HepG2 (cell line): ENCODE results near the gene MBLAC1. TPM values are rescaled to one million over a fixed set of nuclear protein-coding genes. Genes with fewer than 3 reads are reported as not detected.

Experiments
- CCDC6 ChIP-seq: sonication (generic); formaldehyde crosslinking; IDR thresholded peaks from 2 replicates; pipeline ENCODE4 v1.8.1; 2022; ENCODE audit warnings: mild to moderate bottlenecking, missing genetic modification reagents, moderate library complexity
- FOXM1 ChIP-seq: sonication (generic); formaldehyde crosslinking; IDR thresholded peaks from 2 replicates; pipeline ENCODE4 v1.5.0; 2020; ENCODE audit warnings: missing genetic modification reagents
- GLI4 ChIP-seq: sonication (generic); formaldehyde crosslinking; IDR thresholded peaks from 2 replicates; pipeline ENCODE4 v1.5.1; 2020; ENCODE audit warnings: missing genetic modification reagents, mild to moderate bottlenecking, moderate library complexity, borderline replicate concordance
- NR2F1 ChIP-seq, 2 experiments: fragments of 450-650 bp in 1 of 2; formaldehyde crosslinking in 1 of 2; IDR thresholded peaks; 2 replicates each; pipeline versions ENCODE4 v1.5.0 to v1.6.1; 2016 to 2020; ENCODE audit warnings: mild to moderate bottlenecking in 1 of 2, missing compliant biosample characterization in 1 of 2, missing genetic modification reagents in 1 of 2, moderate library complexity in 1 of 2
- ZNF274 ChIP-seq: sonication (generic); formaldehyde crosslinking; IDR thresholded peaks from 2 replicates; pipeline ENCODE4 v1.5.1; 2020; ENCODE audit warnings: mild to moderate bottlenecking, missing genetic modification reagents
- ZNF432 ChIP-seq: sonication (generic); formaldehyde crosslinking; IDR thresholded peaks from 2 replicates; pipeline ENCODE4 v1.5.0; 2020; ENCODE audit warnings: missing genetic modification reagents, mild to moderate bottlenecking, borderline replicate concordance
- ZNF546 ChIP-seq: sonication (generic); formaldehyde crosslinking; conservative IDR thresholded peaks from 2 replicates; pipeline ENCODE4 v1.8.1; 2023; ENCODE audit warnings: mild to moderate bottlenecking, missing genetic modification reagents
- ZNF781 ChIP-seq: sonication (generic); formaldehyde crosslinking; IDR thresholded peaks from 2 replicates; pipeline ENCODE4 v1.5.1; 2020; ENCODE audit warnings: borderline replicate concordance, mild to moderate bottlenecking, missing genetic modification reagents; ENCODE audit errors: not compliant biosample characterization
- polyA plus RNA-seq, 8 experiments: library from polyadenylated mRNA; depleted of rRNA in 3 of 8; stranded (reverse) in 7 of 8; unstranded in 1 of 8; fragments of >200 nt; fragmentation: Illumina TruSeq in 4 of 8; extraction: Trizol in 4 of 8; gene quantifications; 2 replicates each; pipeline versions ENCODE4 v1.2.1 to v1.2.3, GENCODE V29; 2011 to 2016; ENCODE audit warnings: low read depth in 4 of 8, missing spikeins in 1 of 8, mixed read lengths in 1 of 8; ENCODE audit not compliant: insufficient read depth in 1 of 8
- total RNA-seq, 5 experiments: library from RNA; depleted of rRNA; stranded (reverse); fragments of >200 nt; fragmentation: Illumina TruSeq; extraction: Trizol; gene quantifications; 2 replicates each; pipeline ENCODE4 v1.2.3, GENCODE V29; 2016; ENCODE audit warnings: low read depth in 1 of 5
- TF ChIP-seq, protein P1 (sequence below): sonication (generic); formaldehyde crosslinking; IDR thresholded peaks from 2 replicates; pipeline ENCODE4 v1.5.0; 2020; ENCODE audit warnings: mild to moderate bottlenecking, missing genetic modification reagents, borderline replicate concordance
- TF ChIP-seq, protein P2 (sequence below): sonication (generic); formaldehyde crosslinking; IDR thresholded peaks from 2 replicates; pipeline ENCODE4 v1.4.0; 2020; ENCODE audit warnings: mild to moderate bottlenecking, missing genetic modification reagents, borderline replicate concordance
- TF ChIP-seq, protein P3 (sequence below): sonication (generic); formaldehyde crosslinking; conservative IDR thresholded peaks from 2 replicates; pipeline ENCODE4 v1.8.0; 2022; ENCODE audit warnings: missing genetic modification reagents
- TF ChIP-seq, protein P4 (sequence below): sonication (generic); formaldehyde crosslinking; IDR thresholded peaks from 2 replicates; pipeline ENCODE4 v1.4.0; 2020; ENCODE audit warnings: missing genetic modification reagents, mild to moderate bottlenecking, borderline replicate concordance
- TF ChIP-seq, protein P5 (sequence below): sonication (generic); formaldehyde crosslinking; IDR thresholded peaks from 2 replicates; pipeline ENCODE4 v1.5.1; 2020; ENCODE audit warnings: missing genetic modification reagents, mild to moderate bottlenecking, borderline replicate concordance

Gene MBLAC1
- total and polyA plus RNA-seq, 2 of the 13 experiments (the other 11 are each of a cell fraction or from before 2014, with no cell fraction given) = 0.79 to 2.1 TPM

DNA sequence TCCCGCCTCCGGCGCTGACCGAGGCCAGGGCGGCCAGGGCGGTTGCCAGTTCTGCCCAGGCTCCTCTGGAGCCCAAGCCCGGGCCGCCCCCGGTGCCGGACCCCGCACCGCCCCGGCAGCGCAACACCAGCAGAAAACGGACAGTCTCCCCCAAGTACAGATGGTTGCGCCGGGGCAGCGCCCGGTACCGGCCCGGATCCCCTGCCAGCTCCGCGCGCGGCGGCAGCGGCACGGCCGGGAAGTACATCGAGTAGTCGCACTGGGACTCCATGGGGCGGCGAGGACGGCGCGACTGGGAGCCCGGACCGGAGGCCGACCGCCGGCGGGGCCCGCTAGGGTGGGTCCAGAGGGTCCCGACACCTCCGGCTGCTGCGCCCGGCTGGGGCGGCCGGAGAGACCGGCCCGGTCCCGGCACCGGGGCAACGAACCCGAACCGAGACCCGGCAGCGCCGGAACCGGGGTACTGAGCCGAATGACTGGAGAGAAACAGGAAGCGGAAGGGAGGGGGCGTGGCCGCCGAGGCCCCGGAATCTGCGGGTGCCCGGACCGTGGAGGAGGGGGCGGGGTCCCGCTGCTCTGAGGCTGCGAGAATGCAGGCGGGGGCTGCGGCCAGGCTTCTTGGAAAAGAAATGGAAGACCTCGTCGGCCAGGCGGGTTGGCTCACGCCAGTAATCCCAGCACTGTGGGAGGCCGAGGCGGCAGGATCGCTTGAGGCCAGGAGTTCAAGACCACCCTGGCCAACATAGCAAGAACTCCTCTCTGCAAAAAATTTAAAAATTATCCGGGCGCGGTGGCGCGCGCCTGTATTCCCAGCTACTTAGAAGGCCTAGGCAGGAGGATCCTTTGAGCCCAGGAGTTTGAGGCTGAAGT is 31.7 kb downstream of the MBLAC1 start, which contains the start of gene TRAPPC14 (continued):
- TF ChIP-seq ZNF546 (CRISPR knock-in tag) = peak; percentile 36; the same call in 1 of the 2 replicates
- TF ChIP-seq, protein P1, sequence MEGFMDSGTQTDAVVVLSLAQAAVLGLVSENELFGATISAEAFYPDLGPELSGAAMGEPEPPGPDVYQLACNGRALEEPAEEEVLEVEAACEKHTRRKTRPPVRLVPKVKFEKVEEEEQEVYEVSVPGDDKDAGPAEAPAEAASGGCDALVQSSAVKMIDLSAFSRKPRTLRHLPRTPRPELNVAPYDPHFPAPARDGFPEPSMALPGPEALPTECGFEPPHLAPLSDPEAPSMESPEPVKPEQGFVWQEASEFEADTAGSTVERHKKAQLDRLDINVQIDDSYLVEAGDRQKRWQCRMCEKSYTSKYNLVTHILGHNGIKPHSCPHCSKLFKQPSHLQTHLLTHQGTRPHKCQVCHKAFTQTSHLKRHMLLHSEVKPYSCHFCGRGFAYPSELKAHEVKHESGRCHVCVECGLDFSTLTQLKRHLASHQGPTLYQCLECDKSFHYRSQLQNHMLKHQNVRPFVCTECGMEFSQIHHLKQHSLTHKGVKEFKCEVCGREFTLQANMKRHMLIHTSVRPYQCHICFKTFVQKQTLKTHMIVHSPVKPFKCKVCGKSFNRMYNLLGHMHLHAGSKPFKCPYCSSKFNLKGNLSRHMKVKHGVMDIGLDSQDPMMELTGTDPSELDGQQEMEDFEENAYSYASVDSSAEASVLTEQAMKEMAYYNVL (CRISPR knock-in tag) = 0 out of 2 replicates have a peak, but pooled peaks have one; percentile 38
- 0 out of 4 replicates have a peak, but pooled peaks of 1 of the 2 experiments have one; percentile 20 for TF ChIP-seq NR2F1 (CRISPR knock-in tag; IDR thresholded peaks at IDR 0.05)
- TF ChIP-seq CCDC6 (CRISPR knock-in tag) = peak; percentile 61; the same call in 1 of the 2 replicates
- TF ChIP-seq, protein P2, sequence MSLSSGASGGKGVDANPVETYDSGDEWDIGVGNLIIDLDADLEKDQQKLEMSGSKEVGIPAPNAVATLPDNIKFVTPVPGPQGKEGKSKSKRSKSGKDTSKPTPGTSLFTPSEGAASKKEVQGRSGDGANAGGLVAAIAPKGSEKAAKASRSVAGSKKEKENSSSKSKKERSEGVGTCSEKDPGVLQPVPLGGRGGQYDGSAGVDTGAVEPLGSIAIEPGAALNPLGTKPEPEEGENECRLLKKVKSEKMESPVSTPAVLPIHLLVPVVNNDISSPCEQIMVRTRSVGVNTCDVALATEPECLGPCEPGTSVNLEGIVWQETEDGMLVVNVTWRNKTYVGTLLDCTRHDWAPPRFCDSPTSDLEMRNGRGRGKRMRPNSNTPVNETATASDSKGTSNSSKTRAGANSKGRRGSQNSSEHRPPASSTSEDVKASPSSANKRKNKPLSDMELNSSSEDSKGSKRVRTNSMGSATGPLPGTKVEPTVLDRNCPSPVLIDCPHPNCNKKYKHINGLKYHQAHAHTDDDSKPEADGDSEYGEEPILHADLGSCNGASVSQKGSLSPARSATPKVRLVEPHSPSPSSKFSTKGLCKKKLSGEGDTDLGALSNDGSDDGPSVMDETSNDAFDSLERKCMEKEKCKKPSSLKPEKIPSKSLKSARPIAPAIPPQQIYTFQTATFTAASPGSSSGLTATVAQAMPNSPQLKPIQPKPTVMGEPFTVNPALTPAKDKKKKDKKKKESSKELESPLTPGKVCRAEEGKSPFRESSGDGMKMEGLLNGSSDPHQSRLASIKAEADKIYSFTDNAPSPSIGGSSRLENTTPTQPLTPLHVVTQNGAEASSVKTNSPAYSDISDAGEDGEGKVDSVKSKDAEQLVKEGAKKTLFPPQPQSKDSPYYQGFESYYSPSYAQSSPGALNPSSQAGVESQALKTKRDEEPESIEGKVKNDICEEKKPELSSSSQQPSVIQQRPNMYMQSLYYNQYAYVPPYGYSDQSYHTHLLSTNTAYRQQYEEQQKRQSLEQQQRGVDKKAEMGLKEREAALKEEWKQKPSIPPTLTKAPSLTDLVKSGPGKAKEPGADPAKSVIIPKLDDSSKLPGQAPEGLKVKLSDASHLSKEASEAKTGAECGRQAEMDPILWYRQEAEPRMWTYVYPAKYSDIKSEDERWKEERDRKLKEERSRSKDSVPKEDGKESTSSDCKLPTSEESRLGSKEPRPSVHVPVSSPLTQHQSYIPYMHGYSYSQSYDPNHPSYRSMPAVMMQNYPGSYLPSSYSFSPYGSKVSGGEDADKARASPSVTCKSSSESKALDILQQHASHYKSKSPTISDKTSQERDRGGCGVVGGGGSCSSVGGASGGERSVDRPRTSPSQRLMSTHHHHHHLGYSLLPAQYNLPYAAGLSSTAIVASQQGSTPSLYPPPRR = peak; percentile 56; the same call in 1 of the 2 replicates
- TF ChIP-seq, protein P3, sequence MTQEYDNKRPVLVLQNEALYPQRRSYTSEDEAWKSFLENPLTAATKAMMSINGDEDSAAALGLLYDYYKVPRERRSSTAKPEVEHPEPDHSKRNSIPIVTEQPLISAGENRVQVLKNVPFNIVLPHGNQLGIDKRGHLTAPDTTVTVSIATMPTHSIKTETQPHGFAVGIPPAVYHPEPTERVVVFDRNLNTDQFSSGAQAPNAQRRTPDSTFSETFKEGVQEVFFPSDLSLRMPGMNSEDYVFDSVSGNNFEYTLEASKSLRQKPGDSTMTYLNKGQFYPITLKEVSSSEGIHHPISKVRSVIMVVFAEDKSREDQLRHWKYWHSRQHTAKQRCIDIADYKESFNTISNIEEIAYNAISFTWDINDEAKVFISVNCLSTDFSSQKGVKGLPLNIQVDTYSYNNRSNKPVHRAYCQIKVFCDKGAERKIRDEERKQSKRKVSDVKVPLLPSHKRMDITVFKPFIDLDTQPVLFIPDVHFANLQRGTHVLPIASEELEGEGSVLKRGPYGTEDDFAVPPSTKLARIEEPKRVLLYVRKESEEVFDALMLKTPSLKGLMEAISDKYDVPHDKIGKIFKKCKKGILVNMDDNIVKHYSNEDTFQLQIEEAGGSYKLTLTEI (CRISPR knock-in tag) = no peak
- no peak for TF ChIP-seq ZNF781 (CRISPR knock-in tag)
- TF ChIP-seq, protein P4, sequence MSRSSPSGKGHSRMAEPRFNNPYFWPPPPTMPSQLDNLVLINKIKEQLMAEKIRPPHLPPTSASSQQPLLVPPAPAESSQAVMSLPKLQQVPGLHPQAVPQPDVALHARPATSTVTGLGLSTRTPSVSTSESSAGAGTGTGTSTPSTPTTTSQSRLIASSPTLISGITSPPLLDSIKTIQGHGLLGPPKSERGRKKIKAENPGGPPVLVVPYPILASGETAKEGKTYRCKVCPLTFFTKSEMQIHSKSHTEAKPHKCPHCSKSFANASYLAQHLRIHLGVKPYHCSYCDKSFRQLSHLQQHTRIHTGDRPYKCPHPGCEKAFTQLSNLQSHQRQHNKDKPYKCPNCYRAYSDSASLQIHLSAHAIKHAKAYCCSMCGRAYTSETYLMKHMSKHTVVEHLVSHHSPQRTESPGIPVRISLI (CRISPR knock-in tag) = peak; percentile 50; the same call in 1 of the 2 replicates
- 0 out of 2 replicates have a peak, but pooled peaks have one; percentile 33 for TF ChIP-seq ZNF274 (CRISPR knock-in tag)
- TF ChIP-seq GLI4 (CRISPR knock-in tag) = no peak
- TF ChIP-seq ZNF432 (CRISPR knock-in tag) = no peak
- TF ChIP-seq, protein P5, sequence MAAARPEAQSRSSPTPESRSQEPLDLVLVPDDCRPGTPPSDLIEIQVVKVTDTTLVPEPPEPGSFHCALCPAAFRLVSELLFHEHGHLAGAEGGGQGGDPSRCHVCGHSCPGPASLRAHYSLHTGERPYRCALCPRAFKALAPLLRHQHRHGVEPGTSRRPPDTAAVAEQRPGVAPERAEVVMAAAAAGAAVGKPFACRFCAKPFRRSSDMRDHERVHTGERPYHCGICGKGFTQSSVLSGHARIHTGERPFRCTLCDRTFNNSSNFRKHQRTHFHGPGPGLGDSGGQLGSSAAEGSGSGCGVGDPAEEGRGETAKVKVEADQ (CRISPR knock-in tag) = peak; percentile 30; the same call in 1 of the 2 replicates
- no peak for TF ChIP-seq FOXM1 (CRISPR knock-in tag)
